GM12873 (cell line): Measurements from ENCODE around the gene ASS1.

Experiments
- CTCF ChIP-seq: IDR thresholded peaks from 2 replicates; pipeline ENCODE4 v1.5.1; 2012; ENCODE audit warnings: low read depth, mild to moderate bottlenecking, moderate library complexity, low read length, control low read depth; ENCODE audit not compliant: insufficient read depth; ENCODE audit errors: missing control alignments

ASS1 gene

GRCh38 chr9:130480673-130481072 is 35.9 kb downstream of the ASS1 start:
- TF ChIP-seq CTCF, result peak; percentile 9

DNA sequence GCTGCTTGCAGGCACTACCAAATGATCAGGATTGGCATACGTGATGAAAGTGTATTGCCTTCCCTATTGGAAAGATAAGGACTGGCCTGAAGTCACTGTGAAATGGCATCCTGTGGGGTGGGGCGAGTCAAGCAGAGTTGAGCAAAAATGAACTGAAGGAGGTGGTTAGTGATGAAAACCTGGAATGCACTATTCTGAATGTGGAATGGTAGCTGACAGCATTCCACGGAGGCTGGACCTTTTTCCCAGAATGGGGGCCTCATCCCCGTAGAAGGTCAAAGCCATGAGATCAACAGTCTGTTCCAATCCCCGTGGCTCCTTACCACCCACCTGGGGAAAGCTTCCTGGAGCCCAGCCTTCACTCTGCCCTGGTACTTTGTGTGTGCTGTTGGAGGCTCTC is 37.7 kb downstream of the ASS1 start:
- TF ChIP-seq CTCF, result no peak

GRCh38 chr9:130483371-130483971 is 38.7 kb downstream of the ASS1 start:
- no peak for TF ChIP-seq CTCF

DNA sequence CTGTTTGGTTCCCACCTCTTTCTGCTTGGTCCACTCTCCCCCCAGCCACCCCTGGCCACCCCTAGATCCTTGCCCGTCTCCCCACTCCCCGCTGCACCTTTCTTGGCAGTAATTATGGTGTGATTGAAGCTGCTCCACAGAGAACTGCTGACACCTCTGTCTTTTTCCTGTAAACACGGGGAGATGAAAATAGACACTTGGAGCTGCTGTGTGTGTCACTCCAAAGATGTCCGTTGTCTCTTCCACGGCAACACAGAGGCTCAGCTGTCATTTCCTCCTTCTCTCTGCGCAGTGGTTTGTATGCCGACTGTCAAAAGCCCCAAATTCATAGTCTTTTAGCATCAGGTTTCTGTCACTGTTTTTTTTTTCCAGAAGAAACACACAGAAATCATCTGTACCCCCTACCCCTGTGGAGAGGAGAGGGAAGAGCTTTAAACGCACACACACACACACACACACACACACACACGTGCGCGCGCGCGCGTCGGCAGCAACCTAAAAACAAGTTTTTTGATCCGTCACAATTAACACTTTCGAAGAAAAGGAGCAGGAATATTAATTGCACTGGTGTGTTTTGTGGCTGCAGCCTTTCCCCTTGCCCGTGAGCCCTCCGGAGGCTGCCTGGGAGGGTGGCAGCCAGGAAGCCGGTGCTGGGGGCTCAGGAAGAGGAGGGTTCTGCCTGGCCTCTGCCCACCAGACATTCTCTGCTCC is 39.8 kb downstream of the ASS1 start:
- TF ChIP-seq CTCF, result no peak

- no peak for TF ChIP-seq CTCF
Observed at GRCh38 chr9:130486103-130486502, 41.3 kb downstream of the ASS1 start.

- TF ChIP-seq CTCF, result no peak
Observed at GRCh38 chr9:130487500-130487899, 42.7 kb downstream of the ASS1 start.

DNA sequence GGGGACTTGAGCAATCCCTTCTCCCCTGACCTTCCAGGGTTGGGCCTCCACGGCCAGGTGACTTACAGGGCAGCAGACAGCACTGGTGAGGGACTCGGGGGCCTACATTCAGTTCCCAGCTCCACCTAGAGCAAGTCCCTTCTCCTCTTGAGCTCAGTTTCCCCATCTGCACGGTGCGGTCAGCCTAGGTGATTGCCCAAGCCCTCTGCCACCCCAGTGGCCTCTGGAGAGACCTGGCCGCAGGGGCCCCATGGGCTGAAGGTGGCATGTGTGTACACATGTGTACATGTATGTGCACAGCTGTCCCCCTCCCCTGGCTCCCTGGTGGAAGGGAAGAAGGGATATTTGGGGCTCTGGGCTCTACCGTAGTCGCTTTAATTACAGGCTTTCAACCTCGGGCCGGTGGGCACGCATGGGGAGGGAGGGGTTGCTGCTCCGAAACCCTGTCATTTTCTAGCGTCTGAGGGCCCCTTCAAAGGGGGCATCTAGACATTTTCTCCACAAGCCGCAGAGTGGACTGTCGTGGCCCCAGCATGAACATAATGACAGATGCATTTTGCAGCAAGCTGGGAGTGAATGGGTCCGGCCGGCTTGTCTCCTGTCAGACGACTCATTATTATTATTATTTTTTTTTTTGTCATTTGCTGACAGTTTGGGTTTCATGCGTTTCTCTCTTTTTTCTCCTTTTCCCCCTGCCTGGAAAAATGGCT is 44.0 kb downstream of the ASS1 start:
- TF ChIP-seq CTCF, result no peak
